Fibroblast of the aortic adventitia (primary cell): ENCODE results near the gene CBFA2T3. TPM values are rescaled to one million over a fixed set of nuclear protein-coding genes. Genes with fewer than 3 reads are reported as not detected.

ENCODE experiments used
- DNase-seq: peaks from one replicate; pipeline ENCODE4 v3.0.0-alpha.2; 2010; ENCODE audit warnings: low read depth
- H3K4me3 ChIP-seq: 2 replicates; pipeline ENCODE4 v1.5.1; 2011; ENCODE audit warnings: low read depth, mild to moderate bottlenecking, control low read depth, low read length, moderate library complexity
- CTCF ChIP-seq: IDR thresholded peaks from 2 replicates; pipeline ENCODE4 v1.5.1; 2011; ENCODE audit warnings: mild to moderate bottlenecking, low read length, control low read depth, inconsistent platforms; ENCODE audit not compliant: insufficient read depth
- total RNA-seq: library from RNA; depleted of rRNA; stranded (reverse); fragments of >200 nt; gene quantifications from 2 replicates; pipeline ENCODE4 v1.2.3, GENCODE V29; 2012; ENCODE audit warnings: low replicate concordance

Gene CBFA2T3
- total RNA-seq, 1 donor, result not detected

- H3K4me3 ChIP-seq, result no peak overlapping the region
- peak; percentile 58 for DNase-seq
- no peak for TF ChIP-seq CTCF
Observed at GRCh38 chr16:88886845-88887521, 90.0 kb downstream of the CBFA2T3 start.

- no peak overlapping the region for H3K4me3 ChIP-seq
- no peak for TF ChIP-seq CTCF
- DNase-seq, result no peak
Observed at GRCh38 chr16:88886420-88886844, 90.6 kb downstream of the CBFA2T3 start.

- no peak overlapping the region for H3K4me3 ChIP-seq
- TF ChIP-seq CTCF, result no peak
- DNase-seq, result no peak
Observed at GRCh38 chr16:88885693-88886280, 91.2 kb downstream of the CBFA2T3 start.

- H3K4me3 ChIP-seq, result no peak overlapping the region
- TF ChIP-seq CTCF, result no peak
- DNase-seq, result no peak
Observed at GRCh38 chr16:88884569-88885271, 92.3 kb downstream of the CBFA2T3 start.

- no peak for DNase-seq
- H3K4me3 ChIP-seq, result no peak overlapping the region
- TF ChIP-seq CTCF, result no peak
Observed at GRCh38 chr16:88883946-88884345, 93.1 kb downstream of the CBFA2T3 start.

- no peak for TF ChIP-seq CTCF
- no peak overlapping the region for H3K4me3 ChIP-seq
- DNase-seq, result peak; percentile 11
Observed at GRCh38 chr16:88883117-88883895, 93.7 kb downstream of the CBFA2T3 start.
